GM12873 (cell line): Measurements from ENCODE around the gene CHAT.

Experiments
- CTCF ChIP-seq: IDR thresholded peaks from 2 replicates; pipeline ENCODE4 v1.5.1; 2012; ENCODE audit warnings: low read depth, mild to moderate bottlenecking, moderate library complexity, low read length, control low read depth; ENCODE audit not compliant: insufficient read depth; ENCODE audit errors: missing control alignments

CHAT gene

GRCh38 chr10:49609283-49610113 is 4.3 kb upstream of the CHAT start:
- no peak for TF ChIP-seq CTCF

GRCh38 chr10:49610114-49610457 is 3.8 kb upstream of the CHAT start, which contains the start of gene SLC18A3:
Gene SLC18A3, plus strand, starts transcription at chr10:49610310. Its CDS starts 431 bp downstream, at chr10:49610741.
- no peak for TF ChIP-seq CTCF

DNA sequence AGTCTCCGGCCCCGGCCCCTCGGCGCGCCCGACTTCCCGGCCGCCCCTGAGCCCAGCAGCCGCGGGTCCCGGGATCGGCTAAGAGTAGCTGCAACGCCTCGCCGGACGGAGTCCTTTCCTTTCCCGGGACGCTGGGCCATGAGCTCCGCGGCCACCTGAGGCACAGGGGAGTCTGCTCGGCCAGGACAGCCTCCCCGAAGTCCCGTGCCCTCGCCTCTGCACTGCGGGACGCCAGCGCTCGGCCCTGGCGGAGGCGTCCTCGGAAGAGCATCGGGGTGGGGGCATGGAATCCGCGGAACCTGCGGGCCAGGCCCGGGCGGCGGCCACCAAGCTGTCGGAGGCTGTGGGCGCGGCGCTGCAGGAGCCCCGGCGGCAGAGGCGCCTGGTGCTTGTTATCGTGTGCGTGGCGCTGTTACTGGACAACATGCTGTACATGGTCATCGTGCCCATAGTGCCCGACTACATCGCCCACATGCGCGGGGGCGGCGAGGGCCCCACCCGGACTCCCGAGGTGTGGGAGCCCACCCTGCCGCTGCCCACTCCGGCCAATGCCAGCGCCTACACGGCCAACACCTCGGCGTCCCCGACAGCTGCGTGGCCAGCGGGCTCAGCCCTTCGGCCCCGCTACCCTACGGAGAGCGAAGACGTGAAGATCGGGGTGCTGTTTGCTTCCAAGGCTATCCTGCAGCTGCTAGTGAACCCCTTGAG is 3.2 kb upstream of the CHAT start:
- no peak for TF ChIP-seq CTCF

DNA sequence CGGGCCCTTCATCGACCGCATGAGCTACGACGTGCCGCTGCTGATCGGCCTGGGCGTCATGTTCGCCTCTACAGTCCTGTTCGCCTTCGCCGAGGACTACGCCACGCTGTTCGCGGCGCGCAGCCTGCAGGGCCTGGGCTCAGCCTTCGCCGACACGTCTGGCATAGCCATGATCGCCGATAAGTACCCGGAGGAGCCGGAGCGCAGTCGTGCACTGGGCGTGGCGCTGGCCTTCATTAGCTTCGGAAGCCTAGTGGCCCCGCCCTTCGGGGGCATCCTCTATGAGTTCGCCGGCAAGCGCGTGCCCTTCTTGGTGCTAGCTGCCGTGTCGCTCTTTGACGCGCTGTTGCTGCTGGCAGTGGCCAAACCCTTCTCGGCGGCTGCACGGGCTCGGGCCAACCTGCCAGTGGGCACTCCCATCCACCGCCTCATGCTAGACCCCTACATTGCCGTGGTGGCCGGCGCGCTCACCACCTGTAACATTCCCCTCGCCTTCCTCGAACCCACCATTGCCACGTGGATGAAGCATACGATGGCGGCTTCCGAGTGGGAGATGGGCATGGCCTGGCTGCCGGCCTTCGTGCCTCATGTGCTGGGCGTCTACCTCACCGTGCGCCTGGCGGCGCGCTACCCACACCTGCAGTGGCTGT is 2.5 kb upstream of the CHAT start:
- TF ChIP-seq CTCF: no peak

- TF ChIP-seq CTCF: no peak
These were observed 1.9 kb upstream of the CHAT start for GRCh38 chr10:49611816-49612512.

DNA sequence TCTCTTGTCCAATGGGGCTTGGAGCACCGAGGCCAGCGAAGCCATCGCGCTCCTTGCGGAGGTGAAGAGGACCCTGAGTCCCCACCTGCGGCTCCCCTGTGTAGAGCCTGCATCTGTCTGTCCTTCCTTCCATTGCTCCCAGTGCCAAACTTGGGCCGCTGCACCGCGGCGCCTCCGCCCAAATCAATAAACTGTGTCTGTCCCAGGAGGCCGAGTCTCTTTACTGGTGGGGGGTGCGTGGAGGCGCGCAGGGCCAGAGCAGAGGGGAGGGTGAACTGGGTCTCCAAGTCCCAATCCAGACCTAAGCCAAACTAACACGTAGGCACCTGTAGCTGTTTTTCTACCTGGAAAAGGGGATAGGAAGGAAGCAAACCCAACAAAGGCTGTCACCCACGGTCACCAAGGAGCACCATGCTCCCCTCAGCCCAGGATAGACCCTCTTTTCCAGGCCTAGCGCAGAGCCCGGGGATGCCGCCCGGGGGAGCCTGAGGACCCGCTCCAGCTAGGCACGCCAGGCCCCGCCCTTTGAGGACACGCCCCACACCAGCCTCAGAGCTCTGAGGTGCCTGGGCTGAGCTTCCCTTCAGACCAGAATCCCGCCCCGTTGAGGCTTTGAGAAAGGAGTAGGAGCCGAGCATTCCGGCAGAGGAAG is 1.2 kb upstream of the CHAT start:
- no peak for TF ChIP-seq CTCF
